ENCODE measurements around the gene PTPRE. TPM values are rescaled to one million over a fixed set of nuclear protein-coding genes. Genes with fewer than 3 reads are reported as not detected.

PTPRE gene
- total RNA-seq, 1 experiment from 2014 or later = 11.6 TPM

DNA sequence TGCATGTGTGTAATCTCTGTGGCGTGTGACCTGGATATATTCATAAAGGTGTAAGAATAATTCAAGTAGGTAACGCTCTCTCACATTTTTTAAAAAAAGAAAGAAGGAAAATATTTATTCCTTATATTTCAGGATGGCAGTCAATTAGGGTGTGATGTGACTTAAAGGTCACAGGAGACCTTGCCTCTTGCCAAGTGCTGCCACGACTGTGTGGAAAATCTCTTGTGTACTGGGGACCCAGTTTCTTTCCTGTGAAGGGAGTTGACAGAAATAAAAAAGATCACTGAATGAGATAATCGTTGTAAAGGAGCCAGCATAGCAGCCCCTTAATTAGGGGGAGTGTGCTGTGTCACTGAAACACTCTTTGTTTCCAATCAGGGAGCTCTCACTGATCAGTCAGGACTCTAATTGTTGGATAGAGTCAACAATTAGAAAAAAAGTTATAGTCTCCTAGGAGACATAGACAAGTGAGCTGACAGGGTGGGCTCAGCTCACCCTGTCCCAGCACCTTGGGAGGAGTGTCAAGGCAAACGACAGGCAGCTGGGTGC, 31.1 kb downstream of the PTPRE start:
- CTCF ChIA-PET = no interaction called here
- no TSS peak for BruUV-seq (replicated peaks)

DNA sequence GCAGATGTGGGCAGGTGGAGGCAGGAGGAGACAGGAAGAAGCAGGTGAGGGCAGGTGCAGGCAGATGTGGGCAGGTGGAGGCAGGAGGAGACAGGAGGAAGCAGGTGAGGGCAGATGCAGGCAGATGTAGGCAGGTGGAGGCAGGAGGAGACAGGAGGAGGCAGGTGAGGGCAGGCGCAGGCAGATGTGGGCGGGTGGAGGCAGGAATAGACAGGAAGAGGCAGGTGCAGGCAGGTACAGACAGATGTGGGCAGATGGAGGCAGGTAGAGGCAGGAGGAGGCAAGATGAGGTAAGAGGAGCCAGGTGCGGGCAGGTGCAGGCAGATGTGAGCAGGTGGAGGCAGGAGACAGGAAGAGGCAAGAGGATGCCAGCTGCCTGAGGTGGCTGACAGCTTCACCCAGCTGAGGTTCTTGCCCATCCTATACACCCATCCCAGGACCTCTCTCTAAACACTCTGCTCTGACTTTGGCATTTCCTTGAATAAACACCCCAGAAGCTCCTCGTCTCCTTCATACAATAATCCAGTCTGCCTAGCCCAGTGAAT, 33.0 kb downstream of the PTPRE start:
- Histone ChIP-seq H3K36me3 (ENCODE audit: insufficient read depth, low read length, poor library complexity, severe bottlenecking) (no peaks in the 10 kb centered on the region), H3K9me3 (ENCODE audit: low read depth, low read length, poor library complexity, severe bottlenecking) (no peaks in the 10 kb centered on the region), H3K4me3 (ENCODE audit: low read depth, low read length, poor library complexity, severe bottlenecking) (no peak overlapping the region), H3K27me3 (replicated peaks; ENCODE audit: insufficient read depth, low read depth, low read length, poor library complexity) (no peaks in the 10 kb centered on the region), H3K27ac (ENCODE audit: low read depth, low read length, poor library complexity, severe bottlenecking) (no peak overlapping the region), H3K4me1 (ENCODE audit: insufficient read depth, low read length, poor library complexity, severe bottlenecking) (no peaks in the 10 kb centered on the region)
- BruUV-seq (replicated peaks) = no TSS peak
- no peak for DNase-seq (ENCODE audit: low spot score)
- TF ChIP-seq, protein P1, sequence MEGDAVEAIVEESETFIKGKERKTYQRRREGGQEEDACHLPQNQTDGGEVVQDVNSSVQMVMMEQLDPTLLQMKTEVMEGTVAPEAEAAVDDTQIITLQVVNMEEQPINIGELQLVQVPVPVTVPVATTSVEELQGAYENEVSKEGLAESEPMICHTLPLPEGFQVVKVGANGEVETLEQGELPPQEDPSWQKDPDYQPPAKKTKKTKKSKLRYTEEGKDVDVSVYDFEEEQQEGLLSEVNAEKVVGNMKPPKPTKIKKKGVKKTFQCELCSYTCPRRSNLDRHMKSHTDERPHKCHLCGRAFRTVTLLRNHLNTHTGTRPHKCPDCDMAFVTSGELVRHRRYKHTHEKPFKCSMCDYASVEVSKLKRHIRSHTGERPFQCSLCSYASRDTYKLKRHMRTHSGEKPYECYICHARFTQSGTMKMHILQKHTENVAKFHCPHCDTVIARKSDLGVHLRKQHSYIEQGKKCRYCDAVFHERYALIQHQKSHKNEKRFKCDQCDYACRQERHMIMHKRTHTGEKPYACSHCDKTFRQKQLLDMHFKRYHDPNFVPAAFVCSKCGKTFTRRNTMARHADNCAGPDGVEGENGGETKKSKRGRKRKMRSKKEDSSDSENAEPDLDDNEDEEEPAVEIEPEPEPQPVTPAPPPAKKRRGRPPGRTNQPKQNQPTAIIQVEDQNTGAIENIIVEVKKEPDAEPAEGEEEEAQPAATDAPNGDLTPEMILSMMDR (conservative IDR thresholded peaks at IDR 0.05; ENCODE audit: low read depth, low read length) = no peak
- no peak for TF ChIP-seq EZH2 (IDR thresholded peaks at IDR 0.05; ENCODE audit: borderline replicate concordance, low read depth, low read length, poor library complexity, severe bottlenecking)
- intact Hi-C loops (cut with micrococcal nuclease; ENCODE audit: unreplicated experiment) = no loop called here
- ChIA-PET POLR2A (ENCODE audit: low non-redundant PET) (no interaction called here), CTCF (no interaction called here)

More for the DNA sequence above, 31.1 kb downstream of the PTPRE start:
- H3K27me3 ChIP-seq (replicated peaks; ENCODE audit: insufficient read depth, low read depth, low read length, poor library complexity) = no peaks in the 10 kb centered on the region
- TF ChIP-seq, protein P1 (conservative IDR thresholded peaks at IDR 0.05; ENCODE audit: low read depth, low read length) = no peak
- no peak for TF ChIP-seq EZH2 (IDR thresholded peaks at IDR 0.05; ENCODE audit: borderline replicate concordance, low read depth, low read length, poor library complexity, severe bottlenecking)
- intact Hi-C loops (cut with micrococcal nuclease; ENCODE audit: unreplicated experiment) = no loop called here
- POLR2A ChIA-PET (ENCODE audit: low non-redundant PET) = no interaction called here
- DNase-seq (ENCODE audit: low spot score) = no peak
- no peaks in the 10 kb centered on the region for H3K9me3 ChIP-seq (ENCODE audit: low read depth, low read length, poor library complexity, severe bottlenecking)
- no peak overlapping the region for H3K4me3 ChIP-seq (ENCODE audit: low read depth, low read length, poor library complexity, severe bottlenecking)
- H3K4me1 ChIP-seq (ENCODE audit: insufficient read depth, low read length, poor library complexity, severe bottlenecking) = no peaks in the 10 kb centered on the region
- no peak overlapping the region for H3K27ac ChIP-seq (ENCODE audit: low read depth, low read length, poor library complexity, severe bottlenecking)
- no peaks in the 10 kb centered on the region for H3K36me3 ChIP-seq (ENCODE audit: insufficient read depth, low read length, poor library complexity, severe bottlenecking)

GRCh38 chr10:127940866-127941640, 34.1 kb downstream of the PTPRE start:
- Histone ChIP-seq H3K27ac (ENCODE audit: low read depth, low read length, poor library complexity, severe bottlenecking) (no peak overlapping the region), H3K4me1 (ENCODE audit: insufficient read depth, low read length, poor library complexity, severe bottlenecking) (no peaks in the 10 kb centered on the region), H3K4me3 (ENCODE audit: low read depth, low read length, poor library complexity, severe bottlenecking) (no peak overlapping the region), H3K36me3 (ENCODE audit: insufficient read depth, low read length, poor library complexity, severe bottlenecking) (no peaks in the 10 kb centered on the region), H3K27me3 (replicated peaks; ENCODE audit: insufficient read depth, low read depth, low read length, poor library complexity) (no peaks in the 10 kb centered on the region), H3K9me3 (ENCODE audit: low read depth, low read length, poor library complexity, severe bottlenecking) (no peaks in the 10 kb centered on the region)
- BruUV-seq (replicated peaks) = no TSS peak
- ChIA-PET CTCF (no interaction called here), POLR2A (ENCODE audit: low non-redundant PET) (no interaction called here)
- TF ChIP-seq, protein P1 (conservative IDR thresholded peaks at IDR 0.05; ENCODE audit: low read depth, low read length) = no peak
- no peak for TF ChIP-seq EZH2 (IDR thresholded peaks at IDR 0.05; ENCODE audit: borderline replicate concordance, low read depth, low read length, poor library complexity, severe bottlenecking)
- intact Hi-C loops (cut with micrococcal nuclease; ENCODE audit: unreplicated experiment) = no loop called here
- no peak for DNase-seq (ENCODE audit: low spot score)

All from A673 (cell line).